ENCODE data around the gene DNAI2.

DNAI2 gene

DNA sequence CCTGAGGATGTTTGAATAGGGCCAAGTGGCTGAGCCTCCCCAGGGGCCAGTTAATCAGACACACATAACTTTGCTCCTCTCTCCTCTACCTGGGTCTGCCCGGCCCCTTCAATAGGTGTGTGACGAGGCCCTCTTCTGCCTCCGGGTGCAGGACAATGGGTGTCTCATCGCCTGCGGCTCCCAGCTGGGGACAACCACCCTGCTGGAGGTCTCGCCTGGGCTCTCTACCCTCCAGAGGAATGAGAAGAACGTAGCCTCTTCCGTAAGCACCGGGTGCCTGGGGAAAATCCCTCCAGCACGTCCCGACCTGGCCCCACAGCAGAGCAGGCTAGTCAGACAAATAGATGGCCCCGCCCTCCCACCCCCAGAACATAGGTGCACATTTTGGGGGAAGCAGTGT is 35.9 kb downstream of the DNAI2 start:
- H3K4me3 ChIP-seq (ENCODE audit: low read depth, low read length), result no peak overlapping the region
- ChIA-PET POLR2A (no interaction called here), CTCF (no interaction called here)
- DNase-seq (ENCODE audit: low read depth, low spot score), result no peak
- no peak for TF ChIP-seq CTCF (IDR thresholded peaks at IDR 0.05; ENCODE audit: insufficient read depth, low read length, missing control alignments)

DNA sequence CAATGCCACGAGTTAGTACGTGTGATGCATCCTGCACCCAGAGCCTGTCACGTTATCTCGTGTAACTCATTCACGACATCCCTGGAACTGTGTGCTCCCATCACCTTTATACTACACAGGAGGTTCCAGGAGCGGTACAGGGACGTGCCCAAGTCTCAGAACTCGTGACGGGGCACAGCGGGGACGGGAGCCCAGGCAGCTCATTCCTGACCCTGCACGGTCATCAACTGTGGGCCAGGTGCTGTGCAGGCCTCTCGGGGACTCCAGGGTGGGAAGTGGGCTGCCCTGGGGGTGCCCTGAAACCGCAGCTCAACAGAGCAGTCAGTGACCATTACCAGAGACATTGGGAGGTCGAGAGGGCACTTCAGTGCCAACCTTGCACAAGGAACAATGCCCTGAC is 40.8 kb downstream of the DNAI2 start:
- H3K4me3 ChIP-seq (ENCODE audit: low read depth, low read length), result no peak overlapping the region
- CTCF ChIA-PET, result no interaction called here
- no peak for DNase-seq (ENCODE audit: low read depth, low spot score)
- POLR2A ChIA-PET, result no interaction called here
- no peak for TF ChIP-seq CTCF (IDR thresholded peaks at IDR 0.05; ENCODE audit: insufficient read depth, low read length, missing control alignments)

- DNase-seq (ENCODE audit: low read depth, low spot score), result no peak
- ChIA-PET CTCF (no interaction called here), POLR2A (no interaction called here)
Measured at GRCh38 chr17:74316220-74316619, 42.2 kb downstream of the DNAI2 start.

GRCh38 chr17:74317071-74317470 is 43.0 kb downstream of the DNAI2 start:
- H3K4me3 ChIP-seq (ENCODE audit: low read depth, low read length), result no peak overlapping the region
- CTCF ChIA-PET, result no interaction called here
- DNase-seq (ENCODE audit: low read depth, low spot score), result no peak
- POLR2A ChIA-PET, result no interaction called here
- TF ChIP-seq CTCF (IDR thresholded peaks at IDR 0.05; ENCODE audit: insufficient read depth, low read length, missing control alignments), result no peak

More at GRCh38 chr17:74316220-74316619, 42.2 kb downstream of the DNAI2 start:
- no peak for TF ChIP-seq CTCF (IDR thresholded peaks at IDR 0.05; ENCODE audit: insufficient read depth, low read length, missing control alignments)
- no peak overlapping the region for H3K4me3 ChIP-seq (ENCODE audit: low read depth, low read length)

- DNase-seq (ENCODE audit: low read depth, low spot score), result no peak
- no peak for TF ChIP-seq CTCF (IDR thresholded peaks at IDR 0.05; ENCODE audit: insufficient read depth, low read length, missing control alignments)
- ChIA-PET POLR2A (no interaction called here), CTCF (no interaction called here)
- H3K4me3 ChIP-seq (ENCODE audit: low read depth, low read length), result no peak overlapping the region
Measured at GRCh38 chr17:74318391-74318790, 44.4 kb downstream of the DNAI2 start.

GRCh38 chr17:74324521-74324920 is 50.5 kb downstream of the DNAI2 start:
- DNase-seq (ENCODE audit: low read depth, low spot score), result no peak
- no peak for TF ChIP-seq CTCF (IDR thresholded peaks at IDR 0.05; ENCODE audit: insufficient read depth, low read length, missing control alignments)
- ChIA-PET CTCF (interaction anchor here (0.6 kb wide), 1 partner anchor 156 kb away, joined by 3 read pairs; no protein-coding TSS in a partner anchor), POLR2A (no interaction called here)
- no peak overlapping the region for H3K4me3 ChIP-seq (ENCODE audit: low read depth, low read length)

Data from AG04449 (cell line).